ENCODE measurements around the gene LYST. TPM values are rescaled to one million over a fixed set of nuclear protein-coding genes. Genes with fewer than 3 reads are reported as not detected.
A peak's percentile ranks its signal among the peaks of the same experiment; 100 is the strongest.

Gene LYST
- polyA plus RNA-seq, 4 donors, result 2.9 to 6.6 (median 5.0) TPM

- H3K9me3 ChIP-seq (ENCODE audit: control insufficient read depth in 2 of 2, insufficient read depth in 1 of 2, low read depth in 1 of 2, low read length in 1 of 2), result no peaks in the 10 kb centered on the region
- no peaks in the 10 kb centered on the region for H3K27me3 ChIP-seq (ENCODE audit: control insufficient read depth in 3 of 3, insufficient read depth in 3 of 3, low read length in 3 of 3)
- FAIRE-seq (no peak), DNase-seq (peak in 1 of 2 donors; percentile 38)
- no peak overlapping the region for H3K4me3 ChIP-seq (ENCODE audit: low read depth in 1 of 3, low read length in 3 of 3)
- H3K27ac ChIP-seq (ENCODE audit: low read depth in 1 of 3, low read length in 2 of 3), result no peak overlapping the region
- WGBS, 3 donors, result 61 to 67% (median 63%) methylated on average over 12 of the region's 12 CpGs
- H3K36me3 ChIP-seq (ENCODE audit: control insufficient read depth in 3 of 3, insufficient read depth in 2 of 3, low read depth in 1 of 3, low read length in 3 of 3), result no peaks in the 10 kb centered on the region
- peaks cover 0 to 5% (median 0%) of the 10 kb centered on the region in 3 donors for H3K4me1 ChIP-seq (ENCODE audit: control insufficient read depth in 3 of 3, insufficient read depth in 2 of 3, low read depth in 1 of 3, low read length in 2 of 3)
These were observed 230.6 kb downstream of the LYST start for GRCh38 chr1:235635938-235636662.

DNA sequence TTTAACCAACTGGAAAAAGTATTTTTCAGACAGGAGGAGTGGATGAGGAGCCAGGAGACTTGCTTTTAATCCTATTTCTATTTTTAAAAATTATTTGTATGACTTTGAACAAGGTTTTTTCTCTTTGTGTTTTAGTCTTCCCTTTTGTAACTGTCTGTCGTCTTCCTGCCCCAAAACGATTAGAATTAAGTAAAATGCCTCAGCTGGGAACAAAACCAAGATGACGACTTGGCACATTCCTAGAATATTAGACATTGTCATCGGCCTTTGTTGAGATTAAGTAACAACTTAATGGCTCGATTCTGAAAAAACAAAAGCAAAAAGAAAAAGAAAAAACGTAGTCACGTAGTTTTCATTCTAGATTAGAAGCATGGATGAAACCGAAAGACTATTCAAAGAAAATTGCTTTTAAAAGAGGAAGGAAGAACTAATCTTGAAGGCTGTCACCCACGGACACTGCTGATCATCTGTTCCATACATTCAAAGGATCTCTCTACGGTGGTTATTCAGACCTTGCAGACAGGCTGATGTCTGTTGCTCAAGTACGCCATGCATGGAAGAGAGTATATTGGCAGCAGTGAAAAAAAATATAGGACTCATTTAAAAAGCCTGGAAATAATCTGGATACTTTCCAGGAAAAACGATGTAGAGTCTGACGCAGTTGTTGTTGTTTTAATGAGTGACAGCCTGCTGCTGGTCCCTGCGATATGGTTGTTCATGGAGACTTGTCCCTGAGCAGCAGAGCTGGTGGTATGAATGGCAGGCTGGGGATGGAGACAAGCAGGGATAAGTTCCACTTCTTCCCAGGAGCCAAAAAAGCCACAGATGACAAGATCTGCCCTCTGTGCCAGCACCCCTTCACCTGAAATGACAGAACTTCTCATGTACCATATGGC lies 234.0 kb downstream of the LYST start:
- Histone ChIP-seq H3K4me1 (ENCODE audit: control insufficient read depth in 3 of 3, insufficient read depth in 2 of 3, low read depth in 1 of 3, low read length in 2 of 3) (peaks cover 0 to 2% (median 0%) of the 10 kb centered on the region in 3 donors), H3K4me3 (ENCODE audit: low read depth in 1 of 3, low read length in 3 of 3) (no peak overlapping the region), H3K27ac (ENCODE audit: low read depth in 1 of 3, low read length in 2 of 3) (no peak overlapping the region), H3K36me3 (ENCODE audit: control insufficient read depth in 3 of 3, insufficient read depth in 2 of 3, low read depth in 1 of 3, low read length in 3 of 3) (no peaks in the 10 kb centered on the region), H3K9me3 (ENCODE audit: control insufficient read depth in 2 of 2, insufficient read depth in 1 of 2, low read depth in 1 of 2, low read length in 1 of 2) (no peaks in the 10 kb centered on the region), H3K27me3 (ENCODE audit: control insufficient read depth in 3 of 3, insufficient read depth in 3 of 3, low read length in 3 of 3) (no peaks in the 10 kb centered on the region)
- FAIRE-seq (no peak), DNase-seq (no peak)
- WGBS, 3 donors, result 39 to 74% (median 66%) methylated on average over 14 of the region's 14 CpGs

- Histone ChIP-seq H3K4me1 (ENCODE audit: control insufficient read depth in 3 of 3, insufficient read depth in 2 of 3, low read depth in 1 of 3, low read length in 2 of 3) (no peaks in the 10 kb centered on the region), H3K27me3 (ENCODE audit: control insufficient read depth in 3 of 3, insufficient read depth in 3 of 3, low read length in 3 of 3) (no peaks in the 10 kb centered on the region), H3K27ac (ENCODE audit: low read depth in 1 of 3, low read length in 2 of 3) (no peak overlapping the region), H3K36me3 (ENCODE audit: control insufficient read depth in 3 of 3, insufficient read depth in 2 of 3, low read depth in 1 of 3, low read length in 3 of 3) (no peaks in the 10 kb centered on the region), H3K9me3 (ENCODE audit: control insufficient read depth in 2 of 2, insufficient read depth in 1 of 2, low read depth in 1 of 2, low read length in 1 of 2) (no peaks in the 10 kb centered on the region), H3K4me3 (ENCODE audit: low read depth in 1 of 3, low read length in 3 of 3) (no peak overlapping the region)
- no peak for FAIRE-seq
- DNase-seq, result no peak
- 89 to 94% (median 93%) methylated on average over 7 of the region's 7 CpGs for WGBS, 3 donors
These were observed 234.9 kb downstream of the LYST start for GRCh38 chr1:235631816-235632215.

- H3K36me3 ChIP-seq (ENCODE audit: control insufficient read depth in 3 of 3, insufficient read depth in 2 of 3, low read depth in 1 of 3, low read length in 3 of 3), result no peaks in the 10 kb centered on the region
- no peak overlapping the region for H3K27ac ChIP-seq (ENCODE audit: low read depth in 1 of 3, low read length in 2 of 3)
- H3K4me3 ChIP-seq (ENCODE audit: low read depth in 1 of 3, low read length in 3 of 3), result no peak overlapping the region
- H3K27me3 ChIP-seq (ENCODE audit: control insufficient read depth in 3 of 3, insufficient read depth in 3 of 3, low read length in 3 of 3), result no peaks in the 10 kb centered on the region
- DNase-seq, result no peak
- no peaks in the 10 kb centered on the region for H3K9me3 ChIP-seq (ENCODE audit: control insufficient read depth in 2 of 2, insufficient read depth in 1 of 2, low read depth in 1 of 2, low read length in 1 of 2)
- 89 to 96% (median 92%) methylated on average over 10 of the region's 10 CpGs for WGBS, 3 donors
- no peak for FAIRE-seq
- peaks cover 0 to 5% (median 0%) of the 10 kb centered on the region in 3 donors for H3K4me1 ChIP-seq (ENCODE audit: control insufficient read depth in 3 of 3, insufficient read depth in 2 of 3, low read depth in 1 of 3, low read length in 2 of 3)
These were observed 238.2 kb downstream of the LYST start for GRCh38 chr1:235628316-235629005.

- FAIRE-seq (no peak), DNase-seq (no peak)
- Histone ChIP-seq H3K27me3 (ENCODE audit: control insufficient read depth in 3 of 3, insufficient read depth in 3 of 3, low read length in 3 of 3) (no peaks in the 10 kb centered on the region), H3K4me1 (ENCODE audit: control insufficient read depth in 3 of 3, insufficient read depth in 2 of 3, low read depth in 1 of 3, low read length in 2 of 3) (peaks cover 0 to 9% (median 0%) of the 10 kb centered on the region in 3 donors), H3K27ac (ENCODE audit: low read depth in 1 of 3, low read length in 2 of 3) (no peak overlapping the region), H3K9me3 (ENCODE audit: control insufficient read depth in 2 of 2, insufficient read depth in 1 of 2, low read depth in 1 of 2, low read length in 1 of 2) (no peaks in the 10 kb centered on the region), H3K36me3 (ENCODE audit: control insufficient read depth in 3 of 3, insufficient read depth in 2 of 3, low read depth in 1 of 3, low read length in 3 of 3) (no peaks in the 10 kb centered on the region), H3K4me3 (ENCODE audit: low read depth in 1 of 3, low read length in 3 of 3) (no peak overlapping the region)
- WGBS, 3 donors, result 89 to 94% (median 90%) methylated on average over 4 of the region's 4 CpGs
These were observed 240.9 kb downstream of the LYST start for GRCh38 chr1:235625831-235626230.

DNA sequence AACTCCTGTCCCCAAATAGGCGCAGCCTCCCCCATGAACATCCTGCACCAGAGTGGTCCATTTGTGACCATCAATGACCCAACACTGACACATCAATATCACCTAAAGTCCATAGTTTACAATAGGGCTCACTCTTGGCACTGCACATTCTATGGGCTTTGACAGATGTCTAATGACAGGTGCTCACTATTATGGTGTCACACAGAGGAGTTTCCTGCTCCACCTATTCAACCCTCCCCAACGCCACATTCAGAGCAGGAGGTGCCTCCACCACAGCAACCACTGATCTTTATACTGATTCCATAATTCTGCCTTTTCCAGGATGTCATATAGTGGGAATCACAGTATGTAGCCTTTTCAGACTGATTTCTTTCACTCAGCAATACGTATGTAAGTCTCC lies 241.4 kb downstream of the LYST start:
- H3K9me3 ChIP-seq (ENCODE audit: control insufficient read depth in 2 of 2, insufficient read depth in 1 of 2, low read depth in 1 of 2, low read length in 1 of 2), result no peaks in the 10 kb centered on the region
- no peak for DNase-seq
- H3K36me3 ChIP-seq (ENCODE audit: control insufficient read depth in 3 of 3, insufficient read depth in 2 of 3, low read depth in 1 of 3, low read length in 3 of 3), result no peaks in the 10 kb centered on the region
- no peak overlapping the region for H3K27ac ChIP-seq (ENCODE audit: low read depth in 1 of 3, low read length in 2 of 3)
- no peak overlapping the region for H3K4me3 ChIP-seq (ENCODE audit: low read depth in 1 of 3, low read length in 3 of 3)
- H3K4me1 ChIP-seq (ENCODE audit: control insufficient read depth in 3 of 3, insufficient read depth in 2 of 3, low read depth in 1 of 3, low read length in 2 of 3), result peaks cover 0 to 9% (median 0%) of the 10 kb centered on the region in 3 donors
- H3K27me3 ChIP-seq (ENCODE audit: control insufficient read depth in 3 of 3, insufficient read depth in 3 of 3, low read length in 3 of 3), result peaks cover 0 to under 1% (median 0%) of the 10 kb centered on the region in 3 donors
- WGBS, 3 donors, result 86 to 89% (median 87%) methylated on average over 3 of the region's 3 CpGs
- no peak for FAIRE-seq

- FAIRE-seq (no peak), DNase-seq (no peak)
- no peaks in the 10 kb centered on the region for H3K36me3 ChIP-seq (ENCODE audit: control insufficient read depth in 3 of 3, insufficient read depth in 2 of 3, low read depth in 1 of 3, low read length in 3 of 3)
- WGBS, 3 donors, result 44 to 64% (median 54%) methylated on average over 8 of the region's 8 CpGs
- H3K4me1 ChIP-seq (ENCODE audit: control insufficient read depth in 3 of 3, insufficient read depth in 2 of 3, low read depth in 1 of 3, low read length in 2 of 3), result peaks cover 0 to 9% (median 0%) of the 10 kb centered on the region in 3 donors
- H3K27me3 ChIP-seq (ENCODE audit: control insufficient read depth in 3 of 3, insufficient read depth in 3 of 3, low read length in 3 of 3), result peaks cover 0 to 2% (median 0%) of the 10 kb centered on the region in 3 donors
- H3K9me3 ChIP-seq (ENCODE audit: control insufficient read depth in 2 of 2, insufficient read depth in 1 of 2, low read depth in 1 of 2, low read length in 1 of 2), result no peaks in the 10 kb centered on the region
- H3K27ac ChIP-seq (ENCODE audit: low read depth in 1 of 3, low read length in 2 of 3), result no peak overlapping the region
- no peak overlapping the region for H3K4me3 ChIP-seq (ENCODE audit: low read depth in 1 of 3, low read length in 3 of 3)
These were observed 241.9 kb downstream of the LYST start for GRCh38 chr1:235624721-235625333.

Measured in small intestine (tissue), 7 donors.